ENCODE data around the gene BCL2L14. TPM values are rescaled to one million over a fixed set of nuclear protein-coding genes. Genes with fewer than 3 reads are reported as not detected.

The BCL2L14 gene
- total RNA-seq, 1 experiment from 2014 or later = 0.30 TPM

DNA sequence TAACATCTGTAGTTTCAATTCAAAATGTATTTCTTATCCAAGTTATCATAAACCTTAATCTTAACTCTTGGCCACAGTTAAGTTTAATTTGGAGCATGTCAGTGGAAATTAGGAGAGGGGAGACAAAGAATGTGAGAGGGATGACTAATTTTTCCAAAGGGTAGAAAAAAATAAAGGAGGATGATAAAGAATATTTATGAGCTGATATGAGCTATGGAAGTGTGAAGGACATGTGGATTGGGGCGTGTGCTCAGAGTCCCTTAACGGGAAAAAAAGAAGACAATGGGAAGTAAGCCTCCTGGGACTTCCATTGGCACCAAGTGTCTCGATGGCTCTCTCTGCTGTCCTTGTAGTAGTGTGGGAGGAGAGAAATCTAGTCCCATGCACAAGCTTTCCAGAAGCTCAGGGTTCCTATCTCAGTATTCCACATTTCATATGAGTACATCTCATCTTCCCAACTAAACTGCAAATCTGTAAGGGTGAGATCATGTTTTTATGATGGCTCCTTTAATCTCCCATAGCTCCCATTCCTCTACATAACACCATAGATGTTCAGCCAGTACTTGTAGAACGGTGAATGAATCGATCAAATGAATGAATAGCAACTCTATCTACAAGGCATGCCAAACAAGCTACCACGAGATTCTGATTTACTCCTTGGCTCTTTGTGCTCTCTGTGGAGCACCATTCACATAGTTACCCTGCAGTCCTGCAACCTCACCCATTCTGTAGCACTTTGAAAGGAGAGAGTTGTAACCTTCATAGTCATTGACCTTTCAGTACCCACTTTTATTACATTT lies 27.4 kb downstream of the BCL2L14 start:
- H3K36me3 ChIP-seq (ENCODE audit: control insufficient read depth in 1 of 2, insufficient read depth in 2 of 2, low read length in 2 of 2) = no peaks in the 10 kb centered on the region

More for the DNA sequence above, 27.4 kb downstream of the BCL2L14 start:
- ATAC-seq = no peak
- no peak overlapping the region for H3K4me3 ChIP-seq (replicated peaks in 1 of 2; ENCODE audit: low read depth in 1 of 2, low read length in 2 of 2)
- H3K9ac ChIP-seq (ENCODE audit: low read length) = no peak overlapping the region
- H3K9me2 ChIP-seq (ENCODE audit: insufficient read depth) = no peaks in the 10 kb centered on the region
- DNase-seq (ENCODE audit: low read depth, low spot score) = no peak
- no peaks in the 10 kb centered on the region for H4K20me1 ChIP-seq (ENCODE audit: insufficient read depth)
- H3K27me3 ChIP-seq (ENCODE audit: insufficient read depth, low read length) = no peaks in the 10 kb centered on the region
- no TSS peak for BruUV-seq (replicated peaks)
- no peak overlapping the region for H3K4me2 ChIP-seq (ENCODE audit: low read length)
- H3K27ac ChIP-seq (ENCODE audit: low read depth, low read length) = no peak overlapping the region
- RAD21 ChIA-PET (ENCODE audit: low non-redundant PET in 1 of 2, low total read pairs in 2 of 2, uncharacterized antibody in 2 of 2, unreplicated experiment in 2 of 2) = interaction anchor here in 1 of 2 experiments (0.6 kb wide), 1 partner anchor 423 kb away, joined by 5 read pairs; no protein-coding TSS in a partner anchor
- no peaks in the 10 kb centered on the region for H3K79me2 ChIP-seq (ENCODE audit: insufficient read depth, low read length)
- TF ChIP-seq POLR2AphosphoS5 (IDR thresholded peaks at IDR 0.05; ENCODE audit: low read depth, low read length) (no peak), EZH2phosphoT487 (IDR thresholded peaks at IDR 0.05; ENCODE audit: borderline replicate concordance) (no peak), REST (IDR thresholded peaks at IDR 0.05; ENCODE audit: low read depth) (no peak), POLR2A (IDR thresholded peaks at IDR 0.05; ENCODE audit: borderline replicate concordance, extremely low read depth, insufficient read depth, insufficient read length) (no peak), SIN3A (IDR thresholded peaks at IDR 0.05; ENCODE audit: low read depth) (no peak), MAX (IDR thresholded peaks at IDR 0.05) (no peak), SRF (IDR thresholded peaks at IDR 0.05; ENCODE audit: low read depth) (no peak), RAD21 (IDR thresholded peaks at IDR 0.05; ENCODE audit: low read depth) (no peak), FOSL1 (IDR thresholded peaks at IDR 0.05; ENCODE audit: low read depth) (no peak), ZFX (IDR thresholded peaks at IDR 0.05) (no peak), ELF1 (IDR thresholded peaks at IDR 0.05; ENCODE audit: borderline replicate concordance, low read depth) (no peak), YY1 (IDR thresholded peaks at IDR 0.05; ENCODE audit: extremely low read depth, insufficient replicate concordance, low read depth, low read length) (no peak), EZH2 (IDR thresholded peaks at IDR 0.05) (no peak), SP1 (IDR thresholded peaks at IDR 0.05; ENCODE audit: low read depth) (no peak)
- TF ChIP-seq, protein P1, sequence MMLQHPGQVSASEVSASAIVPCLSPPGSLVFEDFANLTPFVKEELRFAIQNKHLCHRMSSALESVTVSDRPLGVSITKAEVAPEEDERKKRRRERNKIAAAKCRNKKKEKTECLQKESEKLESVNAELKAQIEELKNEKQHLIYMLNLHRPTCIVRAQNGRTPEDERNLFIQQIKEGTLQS (IDR thresholded peaks at IDR 0.05) = no peak
- TF ChIP-seq, protein P2, sequence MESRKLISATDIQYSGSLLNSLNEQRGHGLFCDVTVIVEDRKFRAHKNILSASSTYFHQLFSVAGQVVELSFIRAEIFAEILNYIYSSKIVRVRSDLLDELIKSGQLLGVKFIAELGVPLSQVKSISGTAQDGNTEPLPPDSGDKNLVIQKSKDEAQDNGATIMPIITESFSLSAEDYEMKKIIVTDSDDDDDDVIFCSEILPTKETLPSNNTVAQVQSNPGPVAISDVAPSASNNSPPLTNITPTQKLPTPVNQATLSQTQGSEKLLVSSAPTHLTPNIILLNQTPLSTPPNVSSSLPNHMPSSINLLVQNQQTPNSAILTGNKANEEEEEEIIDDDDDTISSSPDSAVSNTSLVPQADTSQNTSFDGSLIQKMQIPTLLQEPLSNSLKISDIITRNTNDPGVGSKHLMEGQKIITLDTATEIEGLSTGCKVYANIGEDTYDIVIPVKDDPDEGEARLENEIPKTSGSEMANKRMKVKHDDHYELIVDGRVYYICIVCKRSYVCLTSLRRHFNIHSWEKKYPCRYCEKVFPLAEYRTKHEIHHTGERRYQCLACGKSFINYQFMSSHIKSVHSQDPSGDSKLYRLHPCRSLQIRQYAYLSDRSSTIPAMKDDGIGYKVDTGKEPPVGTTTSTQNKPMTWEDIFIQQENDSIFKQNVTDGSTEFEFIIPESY (IDR thresholded peaks at IDR 0.05; ENCODE audit: extremely low read depth, insufficient replicate concordance, low read length) = no peak
- TF ChIP-seq, protein P3, sequence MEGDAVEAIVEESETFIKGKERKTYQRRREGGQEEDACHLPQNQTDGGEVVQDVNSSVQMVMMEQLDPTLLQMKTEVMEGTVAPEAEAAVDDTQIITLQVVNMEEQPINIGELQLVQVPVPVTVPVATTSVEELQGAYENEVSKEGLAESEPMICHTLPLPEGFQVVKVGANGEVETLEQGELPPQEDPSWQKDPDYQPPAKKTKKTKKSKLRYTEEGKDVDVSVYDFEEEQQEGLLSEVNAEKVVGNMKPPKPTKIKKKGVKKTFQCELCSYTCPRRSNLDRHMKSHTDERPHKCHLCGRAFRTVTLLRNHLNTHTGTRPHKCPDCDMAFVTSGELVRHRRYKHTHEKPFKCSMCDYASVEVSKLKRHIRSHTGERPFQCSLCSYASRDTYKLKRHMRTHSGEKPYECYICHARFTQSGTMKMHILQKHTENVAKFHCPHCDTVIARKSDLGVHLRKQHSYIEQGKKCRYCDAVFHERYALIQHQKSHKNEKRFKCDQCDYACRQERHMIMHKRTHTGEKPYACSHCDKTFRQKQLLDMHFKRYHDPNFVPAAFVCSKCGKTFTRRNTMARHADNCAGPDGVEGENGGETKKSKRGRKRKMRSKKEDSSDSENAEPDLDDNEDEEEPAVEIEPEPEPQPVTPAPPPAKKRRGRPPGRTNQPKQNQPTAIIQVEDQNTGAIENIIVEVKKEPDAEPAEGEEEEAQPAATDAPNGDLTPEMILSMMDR (IDR thresholded peaks at IDR 0.05 in 2 of 3, conservative IDR thresholded peaks at IDR 0.05 in 1 of 3; ENCODE audit: borderline replicate concordance in 1 of 3, insufficient read depth in 1 of 3, low read depth in 2 of 3, low read length in 2 of 3) = no peak
- H2AFZ ChIP-seq (ENCODE audit: low read depth, low read length, poor library complexity, severe bottlenecking) = no peak overlapping the region
- CTCF ChIA-PET = no interaction called here
- intact Hi-C loops (cut with micrococcal nuclease) = no loop called here
- no peaks in the 10 kb centered on the region for H3K9me3 ChIP-seq (ENCODE audit: control insufficient read depth in 1 of 2, insufficient read depth in 1 of 2, low read depth in 1 of 2, low read length in 2 of 2)
- peaks cover 0 to 1% of the 10 kb centered on the region in 2 experiments; a peak in 2 of 4 replicates for H3K4me1 ChIP-seq (ENCODE audit: control insufficient read depth in 1 of 2, insufficient read depth in 2 of 2, low read length in 2 of 2)
- POLR2A ChIA-PET = no interaction called here

Data from HCT116 (cell line).